IPS DF 6.9 (cell line): ENCODE results near the gene SAMHD1.

Source experiments
- DNase-seq: peaks from one replicate; pipeline ENCODE4 v3.0.0-alpha.2; 2013; ENCODE audit warnings: low read depth, low spot score
- H3K27ac ChIP-seq: one replicate; pipeline ENCODE4 v1.5.1; 2013; ENCODE audit warnings: low read length, control low read depth
- H3K27me3 ChIP-seq: 2 replicates; pipeline ENCODE4 v1.6.1; 2013; ENCODE audit warnings: mild to moderate bottlenecking, low read length; ENCODE audit not compliant: control insufficient read depth, insufficient read depth
- H3K36me3 ChIP-seq: 2 replicates; pipeline ENCODE4 v1.6.1; 2013; ENCODE audit warnings: low read length; ENCODE audit not compliant: control insufficient read depth, insufficient read depth
- H3K4me1 ChIP-seq: 2 replicates; pipeline ENCODE4 v1.6.1; 2013; ENCODE audit warnings: low read length; ENCODE audit not compliant: control insufficient read depth, insufficient read depth
- H3K4me3 ChIP-seq: 2 replicates; pipeline ENCODE4 v1.5.1; 2013; ENCODE audit warnings: mild to moderate bottlenecking, low read length
- H3K9me3 ChIP-seq: 2 replicates; pipeline ENCODE4 v1.6.1; 2013; ENCODE audit warnings: low read length, inconsistent platforms; ENCODE audit not compliant: control insufficient read depth, insufficient read depth
- WGBS: extraction: QIAGEN DNeasy Blood & Tissue Kit; methylation state at CpG from one replicate; pipeline ENCODE4 v1.1.7; 2013; ENCODE audit warnings: mixed read lengths, missing lambda C conversion rate; ENCODE audit not compliant: insufficient read length, insufficient coverage; 5-methylcytosine and 5-hydroxymethylcytosine counted together

The SAMHD1 gene

GRCh38 chr20:36888880-36889516 is 62.5 kb downstream of the SAMHD1 start:
- Histone ChIP-seq H3K27ac (no peak overlapping the region), H3K27me3 (no peaks in the 10 kb centered on the region), H3K36me3 (peaks cover 6% of the 10 kb centered on the region; the same call in 1 of the 2 replicates), H3K9me3 (no peaks in the 10 kb centered on the region), H3K4me3 (no peak overlapping the region), H3K4me1 (peaks cover 7% of the 10 kb centered on the region; the same call in 1 of the 2 replicates)
- DNase-seq: no peak
- WGBS: no CpG with 5 or more reads among the region's 15 CpGs

GRCh38 chr20:36887752-36888090 is 63.8 kb downstream of the SAMHD1 start:
- H3K4me3 ChIP-seq: no peak overlapping the region
- peaks cover 7% of the 10 kb centered on the region; the same call in 1 of the 2 replicates for H3K4me1 ChIP-seq
- WGBS: no CpG with 5 or more reads among the region's 6 CpGs
- DNase-seq: no peak
- no peaks in the 10 kb centered on the region for H3K36me3 ChIP-seq
- no peaks in the 10 kb centered on the region for H3K9me3 ChIP-seq
- no peak overlapping the region for H3K27ac ChIP-seq
- H3K27me3 ChIP-seq: no peaks in the 10 kb centered on the region

- peak; percentile 90 for DNase-seq
- no CpG with 5 or more reads among the region's 24 CpGs for WGBS
- Histone ChIP-seq H3K36me3 (no peaks in the 10 kb centered on the region), H3K4me1 (peaks cover 7% of the 10 kb centered on the region; the same call in 1 of the 2 replicates), H3K9me3 (no peaks in the 10 kb centered on the region), H3K27ac (no peak overlapping the region), H3K27me3 (no peaks in the 10 kb centered on the region), H3K4me3 (no peak overlapping the region)
Measured at GRCh38 chr20:36886859-36887751, 64.4 kb downstream of the SAMHD1 start.

GRCh38 chr20:36885356-36885755 is 66.2 kb downstream of the SAMHD1 start:
- H3K4me3 ChIP-seq: no peak overlapping the region
- H3K36me3 ChIP-seq: no peaks in the 10 kb centered on the region
- WGBS: no CpG with 5 or more reads among the region's 8 CpGs
- no peak overlapping the region for H3K27ac ChIP-seq
- H3K27me3 ChIP-seq: no peaks in the 10 kb centered on the region
- H3K9me3 ChIP-seq: no peaks in the 10 kb centered on the region
- peaks cover 7% of the 10 kb centered on the region; the same call in 1 of the 2 replicates for H3K4me1 ChIP-seq
- DNase-seq: no peak

GRCh38 chr20:36883977-36884535 is 67.5 kb downstream of the SAMHD1 start:
- H3K9me3 ChIP-seq: no peaks in the 10 kb centered on the region
- no peak overlapping the region for H3K4me3 ChIP-seq
- H3K36me3 ChIP-seq: no peaks in the 10 kb centered on the region
- DNase-seq: no peak
- WGBS: no CpG with 5 or more reads among the region's 6 CpGs
- H3K27ac ChIP-seq: no peak overlapping the region
- H3K27me3 ChIP-seq: no peaks in the 10 kb centered on the region
- H3K4me1 ChIP-seq: peaks cover 7% of the 10 kb centered on the region; the same call in 1 of the 2 replicates

GRCh38 chr20:36881888-36882287 is 69.6 kb downstream of the SAMHD1 start:
- no CpG with 5 or more reads among the region's 4 CpGs for WGBS
- no peaks in the 10 kb centered on the region for H3K9me3 ChIP-seq
- no peak overlapping the region for H3K27ac ChIP-seq

GRCh38 chr20:36881331-36881730 is 70.2 kb downstream of the SAMHD1 start:
- Histone ChIP-seq H3K4me1 (no peaks in the 10 kb centered on the region), H3K4me3 (no peak overlapping the region), H3K27ac (no peak overlapping the region), H3K36me3 (no peaks in the 10 kb centered on the region), H3K9me3 (no peaks in the 10 kb centered on the region), H3K27me3 (no peaks in the 10 kb centered on the region)
- no peak for DNase-seq
- no CpG with 5 or more reads among the region's 16 CpGs for WGBS

More at GRCh38 chr20:36881888-36882287, 69.6 kb downstream of the SAMHD1 start:
- DNase-seq: no peak
- Histone ChIP-seq H3K36me3 (no peaks in the 10 kb centered on the region), H3K4me3 (no peak overlapping the region), H3K27me3 (no peaks in the 10 kb centered on the region), H3K4me1 (peaks cover 2% of the 10 kb centered on the region; the same call in 1 of the 2 replicates)

- Histone ChIP-seq H3K36me3 (no peaks in the 10 kb centered on the region), H3K9me3 (no peaks in the 10 kb centered on the region), H3K27ac (no peak overlapping the region), H3K4me3 (no peak overlapping the region), H3K4me1 (no peaks in the 10 kb centered on the region), H3K27me3 (no peaks in the 10 kb centered on the region)
- no peak for DNase-seq
- WGBS: no CpG with 5 or more reads among the region's 11 CpGs
Measured at GRCh38 chr20:36880741-36881250, 70.7 kb downstream of the SAMHD1 start.

- Histone ChIP-seq H3K36me3 (no peaks in the 10 kb centered on the region), H3K27me3 (no peaks in the 10 kb centered on the region), H3K4me1 (no peaks in the 10 kb centered on the region), H3K27ac (no peak overlapping the region), H3K4me3 (no peak overlapping the region), H3K9me3 (no peaks in the 10 kb centered on the region)
- no CpG with 5 or more reads among the region's 10 CpGs for WGBS
- no peak for DNase-seq
Measured at GRCh38 chr20:36878941-36879340, 72.6 kb downstream of the SAMHD1 start.

- no peaks in the 10 kb centered on the region for H3K27me3 ChIP-seq
- DNase-seq: no peak
- WGBS: 100% methylated on average over 1 of the region's 3 CpGs
- H3K27ac ChIP-seq: no peak overlapping the region
- no peaks in the 10 kb centered on the region for H3K9me3 ChIP-seq
- H3K4me3 ChIP-seq: no peak overlapping the region
- no peaks in the 10 kb centered on the region for H3K36me3 ChIP-seq
- H3K4me1 ChIP-seq: no peaks in the 10 kb centered on the region
Measured at GRCh38 chr20:36876473-36876833, 75.1 kb downstream of the SAMHD1 start.
